ENCODE data around the gene CHGA.

CHGA gene

DNA sequence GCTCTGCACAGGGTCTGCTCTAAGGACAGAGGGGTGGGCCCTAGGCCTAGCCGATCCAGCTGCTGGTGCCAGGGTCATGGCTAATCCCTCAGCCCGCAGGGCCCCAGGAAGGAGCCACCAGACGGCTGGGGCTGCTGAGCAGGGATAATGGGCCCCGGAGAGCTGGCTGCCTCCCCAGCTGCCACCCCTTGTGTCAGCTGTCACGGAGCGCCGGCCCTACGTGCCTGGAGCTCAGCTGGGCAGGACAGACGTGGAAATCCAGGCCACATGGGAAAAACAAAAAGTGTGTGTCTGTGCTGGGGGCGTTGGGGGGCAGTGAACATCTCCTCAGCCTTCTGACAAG lies 36.2 kb downstream of the CHGA start:
- in situ Hi-C loops (cut with MboI; ENCODE audit: low sequenced_read_pairs) = no loop called here

DNA sequence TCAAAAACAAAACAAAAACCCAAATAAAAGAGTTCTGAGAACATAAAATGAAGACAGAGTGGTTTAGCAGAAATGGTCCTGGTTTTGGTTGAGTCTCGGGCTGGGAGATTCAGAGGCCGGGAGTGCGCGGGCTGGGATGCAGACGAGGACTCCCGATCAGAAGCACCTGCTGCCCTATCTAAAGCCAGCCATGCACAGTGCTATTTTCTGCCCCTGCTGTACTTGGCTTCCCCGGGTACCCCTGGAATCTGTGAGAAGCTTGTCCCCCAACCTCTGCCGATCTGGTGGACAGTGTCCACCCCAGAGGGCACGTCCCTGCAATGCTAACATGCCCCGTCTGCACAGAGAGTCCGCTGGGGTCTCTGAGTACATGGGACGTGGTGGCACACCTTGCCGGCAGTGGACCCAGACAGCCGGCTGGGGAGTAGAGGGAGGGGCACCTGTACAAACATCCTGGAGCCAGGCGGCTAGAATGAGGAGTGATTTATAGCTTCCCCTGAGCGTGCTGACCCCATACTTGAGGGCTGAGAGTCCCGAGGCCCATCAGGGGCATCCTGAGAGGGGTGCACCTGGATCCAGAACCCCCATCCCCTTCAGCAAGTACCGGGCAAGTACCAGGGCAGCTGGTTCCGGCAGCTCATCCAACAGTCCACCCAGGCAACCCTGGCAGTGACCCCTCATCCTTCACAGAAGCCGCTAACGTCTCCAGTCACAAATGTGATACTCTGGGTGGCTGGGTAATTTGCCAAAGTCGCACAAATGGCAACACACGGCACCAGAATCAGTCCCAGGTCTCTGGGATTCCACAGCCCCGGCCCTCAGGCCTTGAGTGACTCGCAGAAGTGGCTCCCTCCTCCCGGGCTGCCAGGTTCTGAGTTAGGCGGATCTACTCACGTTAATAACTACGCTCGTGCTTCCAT lies 37.1 kb downstream of the CHGA start:
- in situ Hi-C loops (cut with MboI; ENCODE audit: low sequenced_read_pairs) = no loop called here

DNA sequence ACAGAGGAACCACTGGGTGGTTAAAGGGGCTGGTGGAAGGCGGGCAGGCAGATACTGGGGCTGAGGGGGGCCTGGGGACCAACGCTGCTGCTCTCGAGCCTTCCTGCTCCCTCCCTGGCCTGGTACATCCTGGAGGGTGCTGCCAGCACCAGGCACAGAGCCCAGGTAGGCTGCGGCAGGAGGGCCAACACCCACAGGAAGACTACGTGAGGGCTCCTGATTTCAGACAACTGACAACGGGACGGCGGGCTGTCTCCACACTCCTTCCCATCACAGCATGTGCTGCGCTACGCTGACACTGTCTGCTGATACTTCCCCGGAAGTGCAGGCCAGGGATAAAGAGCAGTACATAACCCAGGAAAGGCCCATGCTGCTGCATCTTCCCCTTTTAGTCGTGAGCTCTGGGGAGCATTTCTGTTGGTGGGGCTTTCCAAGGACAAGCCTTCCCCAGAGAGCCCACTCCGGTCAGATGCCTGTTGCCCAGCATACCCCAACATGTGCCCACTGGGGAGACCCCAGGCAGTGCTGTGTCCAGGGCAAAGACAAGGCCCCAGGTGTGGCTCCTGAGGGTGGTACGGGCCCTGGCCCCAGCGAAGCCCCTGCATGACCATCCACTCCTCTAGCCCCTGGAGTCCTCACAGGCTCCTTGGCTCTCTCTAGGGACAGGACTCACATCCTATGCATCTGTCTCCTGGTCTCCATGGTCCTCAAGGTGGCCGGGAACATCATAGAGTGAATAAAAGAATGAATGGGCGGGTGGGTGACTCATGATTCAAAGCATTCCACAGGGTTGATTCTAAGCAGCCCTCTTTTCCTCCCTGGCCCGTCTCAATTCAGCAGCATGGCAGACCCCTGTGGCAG lies 38.0 kb downstream of the CHGA start:
- in situ Hi-C loops (cut with MboI; ENCODE audit: low sequenced_read_pairs) = no loop called here

DNA sequence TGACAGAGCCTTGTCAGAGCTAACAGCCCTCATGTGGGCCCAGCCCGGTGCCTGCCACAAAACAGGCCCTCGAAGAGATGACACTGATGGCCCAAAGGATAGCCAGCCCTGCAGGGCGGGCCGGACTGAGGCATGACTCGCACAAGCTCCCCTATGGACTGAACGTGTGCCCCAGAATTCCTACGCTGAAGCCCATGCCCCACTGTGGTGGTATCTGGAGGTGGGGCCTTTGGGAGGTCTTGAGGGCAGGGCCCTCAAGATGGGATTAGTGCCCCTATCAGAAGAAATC lies 38.6 kb downstream of the CHGA start:
- in situ Hi-C loops (cut with MboI; ENCODE audit: low sequenced_read_pairs) = no loop called here

DNA sequence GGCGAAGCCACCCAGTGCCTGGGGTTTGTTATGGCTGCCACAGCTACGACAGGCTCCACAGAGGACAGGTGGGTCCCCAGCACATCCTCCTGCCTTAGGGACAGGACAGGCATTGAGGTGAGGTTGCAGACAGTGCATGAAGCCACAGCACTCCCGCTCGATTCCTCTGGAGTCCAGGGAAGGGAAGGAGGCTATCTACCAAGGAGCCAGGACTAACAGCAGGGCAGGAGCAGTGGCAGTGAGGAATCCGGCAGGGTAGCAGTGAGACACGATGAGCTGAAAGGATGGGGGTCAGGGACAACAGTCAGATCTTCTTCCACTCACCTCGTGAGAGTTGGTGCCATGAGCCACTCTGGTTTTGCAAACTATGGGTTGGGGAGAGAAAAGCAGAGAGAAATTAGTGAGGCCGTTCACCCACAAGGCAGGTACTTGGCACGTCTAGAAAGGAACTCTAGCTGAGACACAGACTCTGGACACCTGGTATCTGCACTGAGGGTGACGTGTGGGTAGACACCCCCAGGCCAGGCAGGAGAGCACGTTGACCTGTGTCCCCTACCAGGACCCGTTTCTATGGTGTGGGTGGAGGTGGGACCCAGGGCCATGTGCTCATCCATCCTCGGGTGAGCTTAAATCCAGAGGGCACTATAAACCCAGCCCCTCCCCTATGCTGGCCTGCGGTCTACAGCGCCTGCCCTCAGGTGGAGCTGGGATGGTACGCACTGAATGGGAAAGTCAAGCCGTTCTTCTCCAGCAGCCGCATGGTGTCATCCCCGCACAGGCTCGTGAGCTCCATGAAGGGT lies 39.3 kb downstream of the CHGA start:
- in situ Hi-C loops (cut with MboI; ENCODE audit: low sequenced_read_pairs) = no loop called here

DNA sequence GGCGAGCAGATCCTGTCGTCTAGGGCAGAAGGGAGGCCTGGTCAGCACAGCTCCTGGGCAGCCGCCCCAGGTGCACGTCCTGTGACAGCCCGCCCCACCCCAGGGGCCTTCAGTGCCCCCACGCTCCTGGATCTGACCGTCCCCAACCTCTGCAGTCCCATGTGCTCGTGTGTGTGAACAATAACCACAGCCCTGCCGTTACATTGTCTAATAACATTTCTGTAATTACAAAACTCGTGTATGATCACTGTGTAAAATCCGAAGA lies 39.8 kb downstream of the CHGA start:
- in situ Hi-C loops (cut with MboI; ENCODE audit: low sequenced_read_pairs) = no loop called here

DNA sequence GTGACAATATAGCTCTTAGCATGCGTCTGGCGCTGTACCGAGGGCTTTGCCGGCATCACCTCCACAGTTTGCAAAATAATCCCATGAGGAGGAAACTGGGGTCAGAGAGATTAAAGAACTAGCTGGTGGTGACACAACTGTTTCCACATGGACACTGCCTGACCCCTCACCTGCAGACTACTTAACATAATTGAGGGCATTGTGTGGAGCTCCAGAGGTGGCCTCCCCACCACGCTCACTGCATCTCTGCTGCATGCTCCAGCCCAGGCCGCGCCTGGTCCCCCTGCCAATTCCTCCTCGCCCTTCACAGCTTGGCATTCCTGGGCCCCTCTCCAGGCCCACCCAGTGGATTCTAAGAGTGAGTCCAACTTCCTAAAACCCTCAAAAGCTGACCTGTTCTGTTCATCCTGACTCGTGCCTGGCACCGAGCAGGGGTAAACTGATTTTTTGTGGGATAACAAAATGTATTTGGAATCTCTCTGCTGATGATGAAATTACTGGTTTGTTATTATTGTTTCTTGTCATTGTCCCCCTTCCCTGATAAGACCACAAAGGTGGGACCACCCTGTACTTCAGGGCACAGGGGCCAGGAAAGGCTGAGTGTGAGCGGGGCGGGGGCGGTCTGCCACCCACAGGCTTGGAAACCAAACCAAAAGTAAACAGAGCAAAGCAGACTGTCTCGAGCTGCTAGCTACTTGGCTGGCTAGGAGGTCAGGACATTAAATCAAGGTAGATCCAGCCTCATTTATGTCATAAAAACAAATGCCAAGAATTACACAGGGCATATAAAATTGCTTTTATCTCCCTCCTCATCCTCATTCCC lies 40.6 kb downstream of the CHGA start:
- in situ Hi-C loops (cut with MboI; ENCODE audit: low sequenced_read_pairs) = no loop called here

DNA sequence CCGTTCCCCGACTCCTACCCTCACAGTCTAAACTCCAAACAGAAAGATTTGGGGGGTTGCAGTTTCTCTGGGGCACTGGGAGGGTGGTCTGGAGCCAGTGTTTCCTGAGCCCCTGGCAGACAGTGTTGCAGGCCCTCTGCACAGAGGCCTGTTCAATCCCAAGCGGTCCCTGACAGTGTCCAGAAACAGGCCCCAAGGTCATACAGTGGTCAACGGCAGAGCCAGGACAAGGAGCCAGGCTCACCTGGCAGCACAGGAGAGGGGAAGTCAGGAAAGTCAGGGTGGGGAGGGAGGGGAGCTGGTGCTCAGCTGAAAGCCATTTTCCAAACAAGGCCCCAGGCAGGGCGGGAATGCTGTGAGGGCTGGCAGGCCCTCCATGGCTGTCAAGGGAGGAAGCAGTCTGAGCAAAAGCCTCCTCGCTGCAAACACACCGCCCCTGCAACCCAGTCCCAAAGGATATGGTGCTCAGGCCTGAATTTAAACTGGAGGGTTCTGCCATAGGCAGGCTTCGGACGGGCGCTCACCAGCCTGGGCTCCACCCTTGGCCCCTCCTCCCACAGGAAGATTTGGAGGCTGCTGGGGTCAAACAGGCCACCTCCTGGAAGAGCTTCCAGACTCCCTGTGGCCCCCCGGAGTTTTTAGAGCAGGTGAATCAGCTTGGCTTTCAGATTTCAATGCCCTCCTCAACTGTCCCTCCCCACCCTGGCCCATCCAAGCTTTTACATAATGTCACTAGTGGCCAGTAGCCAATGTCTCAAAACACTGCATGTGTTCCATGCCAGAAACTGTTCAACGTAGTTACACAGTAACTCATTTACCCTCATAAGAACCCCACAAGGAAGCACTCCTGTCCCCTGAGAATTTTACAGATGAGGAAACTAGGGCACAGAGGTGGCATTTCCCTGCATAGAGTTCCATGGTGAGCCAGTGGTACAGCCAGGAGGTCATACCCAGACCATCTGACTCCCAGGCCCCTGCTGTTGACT lies 41.5 kb downstream of the CHGA start:
- in situ Hi-C loops (cut with MboI; ENCODE audit: low sequenced_read_pairs) = no loop called here

DNA sequence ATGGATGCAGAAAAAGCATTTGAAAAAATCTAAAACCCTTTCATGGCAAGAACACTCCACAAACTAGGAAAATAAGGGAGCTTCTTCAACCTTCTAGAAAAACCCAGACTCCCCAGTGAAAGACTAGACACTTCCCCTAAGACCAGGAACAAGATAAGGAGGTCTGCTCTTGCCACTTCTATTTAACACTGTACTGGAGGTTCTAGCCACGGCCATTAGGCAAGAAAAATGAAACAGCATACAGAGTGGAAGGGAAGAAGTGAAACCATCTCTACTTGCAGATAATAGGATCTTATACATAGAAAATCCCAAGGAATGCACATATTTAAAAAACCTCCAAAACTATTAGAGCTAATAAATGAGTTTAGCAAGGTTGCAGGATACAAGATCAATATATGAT lies 42.3 kb downstream of the CHGA start:
- in situ Hi-C loops (cut with MboI; ENCODE audit: low sequenced_read_pairs) = no loop called here

DNA sequence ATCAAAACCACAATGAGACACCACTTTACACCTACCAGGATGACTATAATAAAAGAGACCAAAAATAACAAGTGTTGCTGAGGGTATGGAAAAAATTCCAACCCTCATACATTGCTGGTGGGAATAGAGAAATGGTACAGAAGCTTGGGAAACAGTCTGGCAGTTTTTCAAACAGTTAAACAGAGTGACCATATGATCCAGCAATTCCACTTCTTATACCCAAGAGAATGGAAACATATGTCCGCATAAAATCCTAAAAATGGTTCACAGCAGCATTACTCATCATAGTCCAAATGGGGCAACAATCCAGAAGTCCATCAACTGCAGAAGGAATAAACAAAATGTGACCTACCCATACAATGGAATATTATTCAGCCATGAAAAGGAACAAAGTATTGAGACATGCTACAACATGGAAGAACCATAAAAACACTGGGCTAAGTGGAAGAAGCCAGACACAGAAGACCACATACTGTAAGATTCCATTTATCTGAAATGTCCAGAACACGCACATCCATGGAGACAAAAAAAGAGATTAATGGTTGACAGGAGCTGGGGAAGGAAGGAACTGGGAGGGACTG lies 44.5 kb downstream of the CHGA start:
- in situ Hi-C loops (cut with MboI; ENCODE audit: low sequenced_read_pairs) = no loop called here

DNA sequence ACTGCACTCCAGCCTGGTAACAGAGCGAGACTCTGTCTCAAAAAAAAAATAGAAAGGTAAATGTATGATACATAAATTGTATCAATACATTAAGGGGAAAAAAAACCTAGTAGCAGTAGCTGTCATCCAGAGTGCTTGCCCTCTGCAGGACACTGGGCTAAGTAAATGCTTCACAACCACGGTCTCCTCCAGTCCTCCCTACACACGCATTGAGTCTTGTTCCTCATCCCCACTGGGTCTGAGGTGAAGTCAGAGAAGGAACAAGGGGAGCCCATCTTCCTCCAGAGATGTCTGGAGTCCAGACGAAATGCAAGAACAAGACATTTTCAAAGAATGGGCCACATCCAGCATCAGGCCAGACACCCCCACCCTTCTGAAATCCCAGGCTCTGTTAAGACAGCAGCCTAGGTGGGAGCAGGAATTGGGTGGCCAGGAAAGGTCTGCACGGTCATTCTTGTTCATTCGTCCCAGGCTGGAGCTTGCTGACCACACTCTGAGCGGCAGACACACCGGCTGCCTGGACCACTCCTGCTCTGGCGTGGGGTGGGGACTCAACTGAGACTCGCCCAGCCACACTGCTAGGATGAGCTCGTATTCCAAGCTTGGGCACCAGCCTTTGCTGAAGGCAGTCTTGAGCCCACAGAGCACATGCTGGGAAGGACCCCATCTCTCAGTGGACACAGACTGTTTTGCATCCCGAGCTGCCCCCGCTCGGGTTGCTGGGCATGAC lies 45.5 kb downstream of the CHGA start:
- in situ Hi-C loops (cut with MboI; ENCODE audit: low sequenced_read_pairs) = no loop called here

DNA sequence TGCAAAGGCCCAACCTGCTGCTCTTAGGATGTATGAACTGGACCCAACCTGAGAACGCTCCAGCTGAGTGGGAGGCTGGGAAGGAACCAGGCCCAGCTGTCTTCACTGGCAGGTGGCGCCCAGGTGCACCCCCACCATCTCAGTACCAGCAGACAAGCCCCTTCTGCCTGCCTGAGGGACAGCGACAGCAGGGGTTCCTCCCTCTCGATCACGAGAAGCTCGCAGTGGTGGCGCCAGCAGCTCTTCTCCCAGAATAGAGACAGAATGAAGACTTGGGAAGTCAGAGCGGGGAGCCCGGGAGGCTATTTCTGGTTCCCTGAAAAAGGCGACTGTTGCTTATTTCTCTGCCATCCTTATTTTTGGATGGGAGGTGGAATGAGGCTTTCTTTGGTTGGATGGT lies 46.5 kb downstream of the CHGA start:
- in situ Hi-C loops (cut with MboI; ENCODE audit: low sequenced_read_pairs) = no loop called here

DNA sequence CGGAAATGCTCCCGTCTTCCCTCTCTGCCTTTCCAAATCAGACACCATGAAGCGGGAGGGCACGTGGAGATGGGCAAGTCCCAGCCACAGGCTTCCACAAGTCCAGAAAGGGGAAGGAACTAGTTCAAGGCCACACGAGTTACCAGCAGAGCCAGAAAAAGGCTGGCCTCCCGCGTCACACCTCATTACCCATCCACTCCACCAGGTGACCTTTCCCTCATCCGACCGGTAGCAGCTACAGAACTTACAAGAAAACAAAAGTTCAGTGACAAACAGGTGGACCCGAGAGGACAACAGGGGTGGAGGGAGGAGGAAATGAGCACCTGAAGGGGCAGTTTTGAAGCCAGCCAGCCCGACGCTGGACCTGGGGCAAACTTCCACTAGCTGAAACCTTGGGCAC lies 46.9 kb downstream of the CHGA start:
- in situ Hi-C loops (cut with MboI; ENCODE audit: low sequenced_read_pairs) = no loop called here

DNA sequence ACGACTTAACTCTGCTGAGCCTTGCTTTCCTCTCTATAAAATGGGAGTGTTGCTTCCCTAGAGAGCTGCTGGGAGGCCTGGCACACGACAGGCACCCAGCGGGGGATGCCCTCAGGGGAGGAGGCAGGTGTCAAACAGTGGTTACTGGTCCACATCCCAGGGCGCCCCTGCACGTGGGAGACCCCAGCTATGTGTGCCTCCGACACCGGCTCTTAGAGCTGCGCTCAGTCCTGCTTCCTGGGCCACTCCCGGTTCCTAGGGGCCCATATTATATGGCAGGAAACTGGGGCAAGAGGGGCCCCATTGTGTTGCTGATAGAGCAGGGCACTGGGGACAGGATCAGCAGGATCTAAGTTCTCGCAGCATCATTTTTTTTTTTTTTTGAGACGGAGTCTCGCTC lies 47.3 kb downstream of the CHGA start:
- in situ Hi-C loops (cut with MboI; ENCODE audit: low sequenced_read_pairs) = no loop called here

DNA sequence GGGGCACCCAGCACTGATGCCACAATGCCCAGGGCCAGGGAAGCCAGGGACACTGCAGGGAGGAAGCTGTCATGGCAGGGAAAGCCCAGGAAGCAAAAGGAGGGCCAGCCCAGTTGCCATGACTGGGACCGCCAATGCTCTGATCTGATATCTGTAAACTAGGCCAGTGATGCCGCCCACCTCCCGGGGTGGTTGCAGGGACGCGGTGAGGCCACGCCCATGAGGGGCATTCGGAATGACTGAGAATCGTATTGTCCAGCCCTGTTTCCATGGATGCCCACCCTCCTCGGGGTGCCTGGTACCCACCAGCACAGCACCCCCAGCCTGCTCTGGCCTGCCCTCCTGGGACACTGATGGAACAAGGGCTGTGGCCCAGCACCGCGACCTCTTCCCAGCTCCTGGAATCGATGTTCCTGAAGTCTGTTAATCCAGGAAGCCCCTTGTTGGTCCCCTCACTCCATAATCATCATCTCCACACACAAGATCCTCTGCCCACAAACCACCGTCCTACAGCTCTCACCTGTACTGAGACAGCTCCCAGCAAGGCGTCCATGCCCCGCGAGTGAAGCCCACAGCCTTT lies 48.7 kb downstream of the CHGA start:
- in situ Hi-C loops (cut with MboI; ENCODE audit: low sequenced_read_pairs) = no loop called here

DNA sequence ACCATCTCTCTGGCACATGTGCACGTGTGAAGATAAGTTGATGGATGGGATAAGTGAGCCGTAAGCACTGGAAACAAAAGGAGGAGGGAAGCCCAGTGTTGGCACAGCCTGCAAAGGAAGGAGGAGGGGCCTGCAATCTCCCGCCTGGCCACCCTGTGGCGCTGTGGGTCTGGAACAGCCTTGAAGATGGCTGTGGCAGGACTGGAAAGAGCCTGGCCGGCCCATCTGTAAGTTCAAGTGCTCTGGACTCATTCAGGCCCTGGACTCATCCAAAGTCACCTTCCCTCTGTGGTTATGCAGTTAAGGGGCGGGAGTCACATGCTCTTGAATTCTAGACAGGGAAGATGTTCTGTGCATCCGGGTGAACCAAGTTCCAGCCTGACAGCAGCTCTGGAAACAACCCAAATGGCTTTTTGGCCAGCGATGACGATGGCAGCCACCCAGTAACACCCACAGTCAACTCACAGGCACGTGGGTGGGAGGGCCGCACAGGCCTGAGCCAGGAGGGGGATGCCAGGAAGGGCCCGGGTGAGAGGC lies 50.4 kb downstream of the CHGA start:
- in situ Hi-C loops (cut with MboI; ENCODE audit: low sequenced_read_pairs) = no loop called here

DNA sequence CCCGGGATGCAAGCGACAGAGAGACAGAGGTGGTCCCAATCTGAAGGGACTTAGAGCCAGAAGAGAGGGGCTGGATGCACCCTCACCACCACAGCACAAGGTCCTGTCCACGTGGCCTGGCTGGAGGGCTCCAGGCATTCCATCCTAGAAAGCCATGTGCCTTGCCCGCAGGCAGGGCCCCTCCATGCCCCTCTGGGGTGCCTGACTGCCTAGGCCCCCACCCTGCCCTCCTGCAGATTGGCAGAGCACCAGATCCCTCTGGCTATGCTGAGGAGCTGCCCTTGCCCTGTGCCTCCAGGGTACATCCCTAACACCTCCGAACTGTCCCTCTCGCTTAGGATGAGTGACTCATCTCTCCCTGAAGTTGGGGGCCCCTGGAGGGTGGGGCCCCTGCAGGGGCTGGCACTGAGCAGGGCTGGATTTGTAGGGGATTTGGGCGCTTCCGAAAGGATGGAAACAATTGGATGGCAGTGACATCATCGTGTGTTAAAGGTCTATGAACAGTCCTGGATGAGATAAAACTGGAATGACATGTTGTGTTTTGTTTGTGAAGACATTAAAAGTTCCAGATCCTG lies 50.9 kb downstream of the CHGA start:
- in situ Hi-C loops (cut with MboI; ENCODE audit: low sequenced_read_pairs) = no loop called here

Data from hTERT RPE-1 (cell line).